GM21423 (cell line): ENCODE measurements around the gene IRF7.

Source experiments
- ATAC-seq: cut with Tn5 transposase; IDR thresholded peaks from one replicate; pipeline ENCODE4 v1.9.1; 2021; ENCODE audit warnings: mild to moderate bottlenecking, moderate library complexity; ENCODE audit not compliant: unreplicated experiment

IRF7 gene

GRCh38 chr11:621838-622237 is 6.1 kb upstream of the IRF7 start:
- ATAC-seq: no peak

GRCh38 chr11:620935-621814 is 5.4 kb upstream of the IRF7 start:
- ATAC-seq: no peak

- no peak for ATAC-seq
Observed at GRCh38 chr11:620201-620600, 4.5 kb upstream of the IRF7 start.

GRCh38 chr11:619628-620050 is 3.9 kb upstream of the IRF7 start:
- ATAC-seq: no peak

- no peak for ATAC-seq
Observed at GRCh38 chr11:618856-619627, 3.3 kb upstream of the IRF7 start.

GRCh38 chr11:617912-618682 is 2.3 kb upstream of the IRF7 start:
- no peak for ATAC-seq

GRCh38 chr11:617199-617911 is 1.6 kb upstream of the IRF7 start:
- ATAC-seq: no peak

- ATAC-seq: no peak
Observed at GRCh38 chr11:616320-617198, 809 bp upstream of the IRF7 start.

GRCh38 chr11:614623-615503 is 887 bp downstream of the IRF7 start:
- ATAC-seq: peak; percentile 3

- no peak for ATAC-seq
Observed at GRCh38 chr11:614021-614622, 1.6 kb downstream of the IRF7 start.

- ATAC-seq: no peak
Observed at GRCh38 chr11:613369-613968, 2.3 kb downstream of the IRF7 start.

- ATAC-seq: no peak
Observed at GRCh38 chr11:612961-613300, 2.8 kb downstream of the IRF7 start.

- ATAC-seq: no peak
Observed at GRCh38 chr11:612201-612960, 3.4 kb downstream of the IRF7 start.

GRCh38 chr11:611001-611996 is 4.5 kb downstream of the IRF7 start:
- ATAC-seq: no peak

GRCh38 chr11:610146-610801 is 5.5 kb downstream of the IRF7 start:
- no peak for ATAC-seq
